GM18867 (cell line): ENCODE measurements around the gene HOXD8.

Source experiments
- ATAC-seq: cut with Tn5 transposase; IDR thresholded peaks from one replicate; pipeline ENCODE4 v1.9.1; 2021; ENCODE audit warnings: mild to moderate bottlenecking, moderate library complexity; ENCODE audit not compliant: unreplicated experiment

The HOXD8 gene

GRCh38 chr2:176128172-176128981, 1.1 kb upstream of the HOXD8 start:
- no peak for ATAC-seq

DNA sequence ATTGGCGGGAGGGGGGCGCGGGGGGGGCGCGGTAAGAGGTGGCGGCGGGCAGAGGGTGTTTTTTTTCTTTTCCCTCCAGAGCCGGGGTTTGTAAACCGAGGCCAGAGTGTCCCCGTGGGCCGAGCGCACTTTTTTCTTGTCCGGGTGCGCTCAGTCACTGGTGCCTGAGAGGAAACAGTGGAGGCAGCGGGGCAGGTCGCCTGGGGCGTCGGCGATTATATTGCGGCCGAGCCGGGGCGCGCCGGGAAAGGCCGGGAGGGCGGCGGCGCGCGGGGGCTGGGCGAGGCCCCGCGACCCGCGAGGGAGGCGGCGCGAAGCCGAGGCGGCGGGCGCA, 275 bp downstream of the HOXD8 start:
- no peak for ATAC-seq

DNA sequence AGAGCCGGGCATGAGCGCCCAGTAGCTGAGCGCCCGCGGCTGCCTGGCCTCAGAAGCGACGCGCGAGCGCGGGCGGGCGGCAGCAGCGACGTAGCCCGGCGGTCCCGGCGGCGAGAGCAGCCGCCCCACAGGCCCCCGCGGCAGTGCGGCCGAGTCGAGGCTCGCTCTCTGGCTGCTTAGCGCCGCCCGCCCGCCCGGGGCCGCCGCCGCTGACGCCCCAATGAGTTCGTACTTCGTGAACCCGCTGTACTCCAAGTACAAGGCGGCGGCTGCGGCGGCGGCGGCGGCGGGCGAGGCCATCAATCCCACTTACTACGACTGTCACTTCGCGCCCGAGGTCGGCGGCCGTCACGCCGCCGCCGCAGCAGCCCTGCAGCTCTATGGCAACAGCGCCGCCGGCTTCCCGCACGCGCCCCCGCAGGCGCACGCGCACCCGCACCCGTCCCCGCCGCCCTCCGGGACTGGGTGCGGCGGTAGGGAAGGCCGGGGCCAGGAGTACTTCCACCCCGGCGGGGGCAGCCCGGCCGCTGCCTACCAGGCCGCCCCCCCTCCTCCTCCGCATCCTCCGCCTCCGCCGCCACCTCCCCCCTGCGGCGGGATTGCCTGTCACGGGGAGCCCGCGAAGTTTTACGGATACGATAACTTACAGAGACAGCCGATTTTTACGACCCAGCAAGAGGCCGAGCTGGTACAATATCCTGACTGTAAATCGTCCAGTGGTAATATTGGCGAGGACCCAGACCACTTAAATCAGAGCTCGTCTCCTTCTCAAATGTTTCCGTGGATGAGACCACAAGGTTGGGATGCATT, 847 bp downstream of the HOXD8 start:
- no peak for ATAC-seq

GRCh38 chr2:176130957-176131847, 1.7 kb downstream of the HOXD8 start:
- no peak for ATAC-seq

DNA sequence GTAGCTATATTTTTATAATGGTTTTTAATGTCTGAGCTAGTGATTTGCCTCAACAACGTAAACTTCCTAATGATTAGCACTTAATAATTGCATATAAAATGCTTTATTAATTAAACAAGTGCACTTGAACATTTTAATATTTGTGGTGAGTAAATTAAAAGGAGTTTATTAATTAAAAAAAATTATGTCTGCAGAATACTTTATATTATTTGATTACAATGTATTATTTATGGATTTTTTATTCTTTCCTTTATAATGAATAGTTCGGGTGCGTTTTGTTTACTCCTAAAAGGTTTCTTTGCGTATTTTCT, 2.3 kb downstream of the HOXD8 start:
- no peak for ATAC-seq

DNA sequence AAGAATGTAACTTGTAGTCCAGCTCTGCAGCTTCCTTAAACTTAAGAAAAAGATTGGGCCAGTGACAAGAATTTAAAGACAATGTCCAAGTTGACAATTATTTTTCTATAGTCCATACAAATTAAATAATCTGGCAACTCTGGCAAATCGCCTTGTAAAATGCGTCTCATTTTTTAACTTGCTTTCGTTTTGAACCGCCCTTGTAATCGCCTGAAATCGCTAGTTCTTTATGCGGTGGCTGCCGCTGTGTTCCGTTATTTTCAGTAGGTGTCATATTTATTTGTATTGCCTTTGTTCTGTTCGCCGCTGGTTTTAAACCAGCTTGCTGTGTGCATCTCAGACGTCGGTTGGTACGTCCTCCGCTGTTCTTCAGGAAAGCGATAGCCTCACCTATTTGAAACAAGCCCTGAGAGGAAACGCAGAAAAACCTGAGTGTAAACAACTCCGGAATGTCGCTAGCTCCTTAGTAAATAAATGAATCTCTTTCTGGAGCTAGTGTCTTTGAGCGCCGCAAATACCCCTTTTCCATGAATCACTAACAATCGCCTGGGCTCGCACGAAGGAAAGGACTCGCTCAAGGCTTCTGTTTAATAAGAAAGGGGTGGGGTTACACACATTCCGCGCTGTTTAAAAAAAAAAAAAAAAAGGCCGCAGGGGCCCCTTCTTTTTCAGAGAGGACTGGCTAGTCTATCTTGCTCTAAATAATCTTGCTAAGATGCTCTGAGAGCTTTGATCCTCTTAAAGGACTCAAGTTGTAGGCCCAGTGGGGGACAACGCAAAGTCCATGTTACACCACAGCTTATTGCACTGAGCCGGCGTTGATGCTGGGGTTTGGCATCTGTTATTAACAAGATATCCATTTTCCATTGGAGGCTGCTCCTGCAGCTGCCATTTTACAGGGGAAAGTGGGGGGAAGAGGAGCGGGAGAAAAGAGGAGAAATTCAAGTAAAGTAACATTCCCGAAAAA, 3.0 kb downstream of the HOXD8 start:
- no peak for ATAC-seq

DNA sequence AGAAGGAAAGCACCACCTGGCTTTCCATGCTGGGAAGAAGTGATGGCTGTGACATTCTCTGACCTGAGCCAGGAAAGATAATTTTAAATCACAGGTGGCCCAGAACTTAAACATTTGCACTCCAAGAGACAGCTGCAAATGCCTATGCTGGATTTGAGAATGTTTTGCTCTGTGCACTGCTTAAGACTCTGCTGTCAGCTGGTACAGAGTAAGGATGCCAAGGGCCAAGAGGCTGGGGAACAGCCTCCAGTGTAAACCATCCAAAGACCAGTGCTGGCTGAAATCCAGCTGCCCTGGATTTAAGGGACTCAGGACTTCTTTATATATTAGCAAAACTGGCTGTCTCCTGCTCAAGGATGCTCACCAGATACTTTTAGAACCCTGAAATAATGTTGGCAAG, 3.9 kb downstream of the HOXD8 start:
- no peak for ATAC-seq

- ATAC-seq: no peak
These were observed 4.5 kb downstream of the HOXD8 start for GRCh38 chr2:176134035-176134434.

- ATAC-seq: no peak
These were observed 5.5 kb downstream of the HOXD8 start for GRCh38 chr2:176135035-176135440.

GRCh38 chr2:176136374-176137251, 7.1 kb downstream of the HOXD8 start:
- ATAC-seq: no peak

DNA sequence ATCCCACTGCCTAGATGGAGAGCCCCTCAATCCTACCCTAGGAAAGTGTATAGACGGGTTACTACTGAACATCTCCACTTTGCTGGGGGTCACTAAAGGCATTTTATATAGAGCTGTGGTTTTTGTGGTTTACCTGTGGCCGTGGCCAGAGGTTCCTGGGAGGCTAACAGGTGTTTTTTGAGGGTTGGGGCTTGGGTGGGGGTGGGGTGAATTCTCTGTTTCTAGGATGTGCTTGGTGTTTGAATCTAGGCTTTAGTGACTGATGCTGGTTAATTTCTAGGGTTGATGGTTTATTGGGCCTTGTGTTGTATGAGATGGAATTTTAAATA, 7.7 kb downstream of the HOXD8 start:
- ATAC-seq: no peak

GRCh38 chr2:176137906-176138305, 8.4 kb downstream of the HOXD8 start:
- ATAC-seq: no peak

DNA sequence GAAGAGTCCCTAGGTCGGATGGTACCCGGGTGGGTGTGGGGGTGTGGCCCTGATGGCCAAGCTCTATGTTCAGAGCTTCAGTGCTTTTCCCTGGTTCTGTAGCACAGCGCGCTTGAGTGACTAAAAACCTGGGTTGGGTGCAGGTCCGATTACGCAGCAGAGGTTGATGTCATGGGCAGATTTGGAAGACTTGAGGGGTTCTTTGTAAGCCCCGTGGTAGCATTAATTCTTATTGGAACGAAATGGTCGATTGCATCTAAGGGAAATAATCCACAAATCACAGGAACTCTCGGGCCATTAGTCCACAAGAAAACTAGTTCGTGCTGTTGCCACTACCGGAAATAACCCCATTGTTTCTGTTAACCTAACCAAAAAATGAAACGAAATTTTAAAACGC, 9.0 kb downstream of the HOXD8 start:
- ATAC-seq: no peak

DNA sequence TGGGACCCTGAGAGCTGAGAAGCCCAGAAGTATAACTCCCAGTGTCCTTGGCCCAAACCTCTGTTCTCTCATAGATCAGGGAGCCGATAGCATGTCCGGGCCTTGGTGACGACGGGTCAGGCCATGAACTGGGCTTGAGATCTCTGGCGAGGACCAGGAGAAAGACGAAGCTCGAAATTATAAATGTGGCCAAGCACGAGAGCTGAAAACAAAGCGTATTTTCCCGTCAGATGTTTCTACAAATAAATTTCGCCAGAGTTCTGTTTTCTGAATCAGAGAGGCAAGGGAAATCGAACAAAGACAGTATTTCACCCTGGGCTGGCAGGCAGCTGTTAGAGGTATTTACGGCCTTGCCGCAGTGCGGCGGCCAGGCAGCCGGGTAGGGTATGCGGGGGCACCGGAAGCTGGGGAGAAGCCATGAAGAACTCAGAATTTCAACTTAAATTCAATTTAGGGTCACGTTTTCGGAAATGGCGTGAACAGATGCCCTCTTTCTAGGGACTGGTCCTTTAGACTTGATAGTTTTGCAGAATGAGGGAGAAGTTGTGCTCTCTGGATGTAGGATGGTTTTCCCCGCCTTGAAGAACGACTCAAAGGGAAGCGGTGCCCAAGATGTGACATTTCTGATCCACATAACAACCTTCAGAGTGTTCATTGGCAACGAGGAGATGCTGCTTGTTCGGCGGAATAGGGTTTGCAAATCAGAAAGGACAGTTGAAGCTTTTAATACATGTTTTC, 9.6 kb downstream of the HOXD8 start:
- no peak for ATAC-seq

GRCh38 chr2:176139661-176140512, 10.4 kb downstream of the HOXD8 start:
- no peak for ATAC-seq

GRCh38 chr2:176140513-176141317, 11.2 kb downstream of the HOXD8 start:
- peak; percentile 95 for ATAC-seq

DNA sequence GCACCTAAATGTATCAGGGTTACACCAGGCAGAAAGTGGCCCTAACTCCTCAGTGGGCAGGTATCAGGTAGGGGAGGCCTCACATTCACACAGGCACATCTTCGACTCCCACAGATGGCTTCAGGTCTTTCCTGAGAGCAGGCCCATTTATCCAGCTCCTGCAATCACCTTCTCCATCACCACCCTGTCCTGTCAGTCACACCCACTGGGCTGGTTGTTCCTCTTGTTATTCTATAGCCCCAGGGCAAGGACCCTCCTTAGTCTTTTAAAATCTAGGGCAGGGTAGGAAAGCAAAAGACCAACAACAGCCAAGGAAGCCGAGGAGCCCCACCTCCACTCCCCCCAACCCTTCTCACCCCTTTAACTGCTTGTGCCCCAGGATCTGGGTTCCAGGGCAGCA, 12.8 kb downstream of the HOXD8 start:
- ATAC-seq: no peak
